Measurements from ENCODE around the gene EIF4G3. TPM values are rescaled to one million over a fixed set of nuclear protein-coding genes. Genes with fewer than 3 reads are reported as not detected.

EIF4G3 gene
- total and polyA plus RNA-seq, 2 of the 8 experiments (the other 6 are each of a cell fraction or from before 2014, with no cell fraction given) = 47.5 to 66.6 TPM

- no peak overlapping the region for H2AK5ac ChIP-seq (ENCODE audit: low read depth, low read length)
- no peak for DNase-seq (ENCODE audit: low read depth in 1 of 2, low spot score in 2 of 2)
- H2BK20ac ChIP-seq (ENCODE audit: low read length) = no peak overlapping the region
- H4K5ac ChIP-seq (ENCODE audit: insufficient read length, low read depth, low read length) = no peak overlapping the region
- no peak for FAIRE-seq
- H2BK15ac ChIP-seq (ENCODE audit: low read length) = no peak overlapping the region
- CTCF ChIA-PET (ENCODE audit: partially characterized antibody) = interaction anchor here (0.6 to 1.2 kb wide), 2 partner anchors 150 to 327 kb away, joined by 3 to 4 read pairs; no protein-coding TSS in a partner anchor
- no peaks in the 10 kb centered on the region for H3K79me1 ChIP-seq (ENCODE audit: low read depth, low read length)
- no peak overlapping the region for H2BK5ac ChIP-seq (ENCODE audit: low read depth, low read length)
- peaks cover 0 to 19% (median 11%) of the 10 kb centered on the region in 4 experiments; a peak in 5 of 8 replicates for H3K36me3 ChIP-seq (ENCODE audit: control insufficient read depth in 2 of 4, insufficient read depth in 4 of 4, low read length in 3 of 4)
- H4K20me1 ChIP-seq (replicated peaks in 1 of 2; ENCODE audit: control insufficient read depth in 1 of 2, insufficient read depth in 2 of 2, low read length in 2 of 2) = no peaks in the 10 kb centered on the region
- no peak overlapping the region for H3K4me3 ChIP-seq (ENCODE audit: extremely low read depth in 1 of 4, insufficient read depth in 2 of 4, low read depth in 3 of 4, low read length in 4 of 4)
- no peak overlapping the region for H3K18ac ChIP-seq (ENCODE audit: extremely low read depth, low read length)
- H3K4me1 ChIP-seq (replicated peaks in 1 of 4; ENCODE audit: control insufficient read depth in 3 of 4, insufficient read depth in 4 of 4, low read length in 3 of 4) = no peaks in the 10 kb centered on the region
- no peak overlapping the region for H3K4ac ChIP-seq (replicated peaks; ENCODE audit: insufficient read length, low read depth, low read length)
- 78% methylated on average over 2 of the region's 2 CpGs; no CpG with 5 or more reads in 1 of the 2 experiments for WGBS, 2 experiments (ENCODE audit: extremely low coverage in 1 of 2, insufficient coverage in 1 of 2, insufficient read length in 1 of 2, insufficient replicate concordance in 2 of 2, low coverage in 1 of 2, low lambda C conversion rate in 2 of 2, missing lambda C conversion rate in 1 of 2)
- no peaks in the 10 kb centered on the region for H3K9me3 ChIP-seq (ENCODE audit: insufficient read depth in 2 of 2, low read depth in 1 of 2, low read length in 1 of 2)
- H4K91ac ChIP-seq (replicated peaks; ENCODE audit: insufficient read length, low read length) = no peak overlapping the region
- H3K23ac ChIP-seq (ENCODE audit: insufficient read length) = no peak overlapping the region
- no peak overlapping the region for H2BK120ac ChIP-seq (replicated peaks; ENCODE audit: low read depth, low read length)
- H4K8ac ChIP-seq (ENCODE audit: extremely low read depth, insufficient read depth, low read length) = no peak overlapping the region
- H3K56ac ChIP-seq (replicated peaks; ENCODE audit: insufficient read length, low read depth, low read length) = no peak overlapping the region
- no peak overlapping the region for H3K14ac ChIP-seq (ENCODE audit: insufficient read length)
- no peaks in the 10 kb centered on the region for H3K79me2 ChIP-seq (ENCODE audit: control insufficient read depth in 1 of 2, insufficient read depth in 2 of 2, low read length in 2 of 2)
- H3K23me2 ChIP-seq (ENCODE audit: low read depth, low read length) = no peaks in the 10 kb centered on the region
- no peak overlapping the region for H3K9ac ChIP-seq (replicated peaks in 1 of 4; ENCODE audit: extremely low read depth in 1 of 4, low read depth in 3 of 4, low read length in 3 of 4)
- H3K27me3 ChIP-seq (replicated peaks in 1 of 4; ENCODE audit: control insufficient read depth in 3 of 4, extremely low read depth in 1 of 4, insufficient read depth in 3 of 4, low read length in 3 of 4) = no peaks in the 10 kb centered on the region
- H2AFZ ChIP-seq (ENCODE audit: low read length) = no peak overlapping the region
- TF ChIP-seq RBBP5 (IDR thresholded peaks at IDR 0.05; ENCODE audit: borderline replicate concordance, low read depth, low read length) = no peak
- no peak for TF ChIP-seq TBP (IDR thresholded peaks at IDR 0.05; ENCODE audit: low read depth, low read length)
- TF ChIP-seq RAD21 (IDR thresholded peaks at IDR 0.05 in 1 of 2, conservative IDR thresholded peaks at IDR 0.05 in 1 of 2; ENCODE audit: low read depth in 2 of 2, low read length in 2 of 2) = no peak
- no peak for TF ChIP-seq HDAC2 (IDR thresholded peaks at IDR 0.05; ENCODE audit: borderline replicate concordance in 1 of 2, low read depth in 2 of 2, low read length in 2 of 2)
- TF ChIP-seq BRCA1 (IDR thresholded peaks at IDR 0.05; ENCODE audit: low read depth, low read length) = no peak
- no peak for TF ChIP-seq USF2 (IDR thresholded peaks at IDR 0.05; ENCODE audit: low read length)
- TF ChIP-seq RXRA (IDR thresholded peaks at IDR 0.05; ENCODE audit: insufficient read depth, low read depth, low read length) = no peak
- TF ChIP-seq FOSL1 (IDR thresholded peaks at IDR 0.05; ENCODE audit: insufficient read depth, low read depth, low read length) = no peak
- TF ChIP-seq CEBPB (IDR thresholded peaks at IDR 0.05; ENCODE audit: low read depth, low read length) = no peak
- no peak overlapping the region for H3K4me2 ChIP-seq (ENCODE audit: insufficient read depth in 1 of 2, low read depth in 2 of 2, low read length in 2 of 2)
- no peak overlapping the region for H3K27ac ChIP-seq (ENCODE audit: low read depth, low read length)
- POLR2A ChIA-PET (ENCODE audit: partially characterized antibody) = no interaction called here
- H2BK12ac ChIP-seq (ENCODE audit: low read depth, low read length) = no peak overlapping the region
Measured at GRCh38 chr1:20868263-20868662, 308.4 kb downstream of the EIF4G3 start.
